SK-N-SH treated with all-trans-retinoic acid at 6 μM for 48 hours (cell line): ENCODE data around the gene SLC24A4.
"Not testable (repeated sequence)": the region's sequence is repeated elsewhere in the genome, so short reads cannot be mapped to it uniquely, and the experiment has no call there.

Experiments
- ATAC-seq: fragments of 200-7000 bp; cut with Tn5 transposase; 3 replicates; pipeline ENCODE4 v1.9.1; 2020; ENCODE audit warnings: mild to moderate bottlenecking, moderate library complexity
- ARNTL ChIP-seq: fragments of 450-650 bp; formaldehyde crosslinking; IDR thresholded peaks from 2 replicates; pipeline ENCODE4 v1.5.0; 2020; ENCODE audit warnings: low read depth, mild to moderate bottlenecking, moderate library complexity, borderline replicate concordance
- BACH2 ChIP-seq: fragments of 250-450 bp; sonication (Bioruptor Pico); IDR thresholded peaks from 2 replicates; pipeline ENCODE4 v1.9.0; 2021; ENCODE audit warnings: mild to moderate bottlenecking, borderline replicate concordance
- CSDC2 ChIP-seq: fragments of 250-450 bp; sonication (Bioruptor Pico); IDR thresholded peaks from 2 replicates; pipeline ENCODE4 v1.5.0; 2020; ENCODE audit warnings: mild to moderate bottlenecking, moderate library complexity
- ESRRG ChIP-seq: fragments of 250-450 bp; sonication (Bioruptor Pico); IDR thresholded peaks from 2 replicates; pipeline ENCODE4 v1.6.1; 2021; ENCODE audit warnings: mild to moderate bottlenecking
- GLIS3 ChIP-seq: fragments of 250-450 bp; sonication (Bioruptor Pico); IDR thresholded peaks from 2 replicates; pipeline ENCODE4 v1.5.0; 2020; ENCODE audit warnings: mild to moderate bottlenecking, moderate library complexity
- ISL1 ChIP-seq: fragments of 250-450 bp; sonication (Bioruptor Pico); IDR thresholded peaks from 2 replicates; pipeline ENCODE4 v2.1.2; 2022; ENCODE audit warnings: mild to moderate bottlenecking, moderate library complexity
- OSR1 ChIP-seq: fragments of 250-450 bp; sonication (Bioruptor Pico); IDR thresholded peaks from 2 replicates; pipeline ENCODE4 v1.8.0; 2022; ENCODE audit warnings: moderate library complexity, mild to moderate bottlenecking, inconsistent platforms
- PPARA ChIP-seq: fragments of 250-450 bp; sonication (Bioruptor Pico); IDR thresholded peaks from 2 replicates; pipeline ENCODE4 v1.5.0; 2020; ENCODE audit warnings: mild to moderate bottlenecking, borderline replicate concordance
- RARB ChIP-seq: fragments of 250-450 bp; sonication (Bioruptor Pico); IDR thresholded peaks from 2 replicates; pipeline ENCODE4 v1.8.0; 2021; ENCODE audit warnings: mild to moderate bottlenecking, moderate library complexity
- SNAI2 ChIP-seq: fragments of 250-450 bp; sonication (Bioruptor Pico); IDR thresholded peaks from 2 replicates; pipeline ENCODE4 v1.5.0; 2020; ENCODE audit warnings: mild to moderate bottlenecking, moderate library complexity
- TCF4 ChIP-seq: fragments of 250-450 bp; sonication (Bioruptor Pico); IDR thresholded peaks from 2 replicates; pipeline ENCODE4 v1.8.0; 2021; ENCODE audit warnings: mild to moderate bottlenecking, moderate library complexity, borderline replicate concordance
- TOX ChIP-seq: fragments of 250-450 bp; sonication (Bioruptor Pico); IDR thresholded peaks from 2 replicates; pipeline ENCODE4 v1.8.0; 2021; ENCODE audit warnings: mild to moderate bottlenecking, moderate library complexity, borderline replicate concordance
- ZFP3 ChIP-seq: fragments of 250-450 bp; sonication (Bioruptor Pico); IDR thresholded peaks from 2 replicates; pipeline ENCODE4 v1.5.0; 2020; ENCODE audit warnings: mild to moderate bottlenecking, moderate library complexity
- ZNF565 ChIP-seq: fragments of 450-650 bp; formaldehyde crosslinking; conservative IDR thresholded peaks from 2 replicates; pipeline ENCODE4 v1.5.0; 2020; ENCODE audit warnings: low read depth, mild to moderate bottlenecking, moderate library complexity
- ZNF70 ChIP-seq: fragments of 450-650 bp; formaldehyde crosslinking; IDR thresholded peaks from 2 replicates; pipeline ENCODE4 v1.5.0; 2020; ENCODE audit warnings: mild to moderate bottlenecking, moderate library complexity
- ZNF8 ChIP-seq: fragments of 450-650 bp; formaldehyde crosslinking; IDR thresholded peaks from 2 replicates; pipeline ENCODE4 v1.5.0; 2020; ENCODE audit warnings: mild to moderate bottlenecking, moderate library complexity
- TF ChIP-seq, protein P1 (sequence below): fragments of 250-450 bp; sonication (Bioruptor Pico); IDR thresholded peaks from 2 replicates; pipeline ENCODE4 v1.8.0; 2020; ENCODE audit warnings: mild to moderate bottlenecking, moderate library complexity, borderline replicate concordance
- TF ChIP-seq, protein P2 (sequence below): fragments of 250-450 bp; sonication (Bioruptor Pico); IDR thresholded peaks from 2 replicates; pipeline ENCODE4 v1.5.1; 2021; ENCODE audit warnings: mild to moderate bottlenecking, moderate library complexity
- TF ChIP-seq, protein P3 (sequence below): fragments of 250-450 bp; sonication (Bioruptor Pico); IDR thresholded peaks from 2 replicates; pipeline ENCODE4 v1.5.1; 2020; ENCODE audit warnings: low read depth, mild to moderate bottlenecking, moderate library complexity

SLC24A4 gene

DNA sequence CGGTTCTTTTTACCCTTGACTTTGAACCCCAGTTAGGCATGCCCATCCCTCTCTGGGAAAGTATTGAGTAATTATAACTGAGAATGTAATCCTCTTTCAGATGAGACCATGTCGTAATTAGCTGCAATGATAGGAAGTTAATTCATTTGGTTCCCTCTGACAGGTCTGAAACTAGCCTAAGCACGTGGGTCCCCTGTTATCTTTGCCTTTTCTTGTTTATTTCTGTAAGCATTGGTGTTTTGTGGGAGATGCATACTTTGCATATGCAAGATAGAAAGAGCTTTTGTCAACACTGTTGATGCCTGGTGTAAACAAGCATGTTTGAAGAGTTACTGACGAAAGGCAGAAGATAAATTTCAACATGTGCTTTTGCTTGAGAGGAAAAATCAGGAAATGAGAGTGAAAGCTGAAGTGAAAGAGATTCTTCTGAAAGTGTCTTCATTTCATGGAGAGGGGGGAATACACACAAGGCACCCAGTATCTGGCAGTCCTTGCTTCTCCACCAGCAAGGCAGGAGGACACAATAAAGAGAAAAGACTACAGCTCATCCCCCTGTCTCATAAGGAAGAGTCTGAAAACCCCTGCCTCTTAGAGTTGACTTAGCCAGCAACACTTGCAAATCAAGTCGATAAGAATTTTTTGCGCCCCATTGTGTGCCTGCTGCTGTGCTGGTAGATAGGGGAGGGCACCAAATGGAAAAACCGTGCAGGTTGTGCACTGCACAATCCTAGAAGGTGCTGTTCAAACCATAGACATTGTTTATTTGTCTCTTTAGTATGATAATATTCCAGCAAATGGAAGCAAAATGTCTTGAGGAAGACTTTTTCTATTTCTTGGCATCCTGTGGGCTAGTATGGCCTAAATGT lies 77.8 kb downstream of the SLC24A4 start:
- ATAC-seq: no peak

DNA sequence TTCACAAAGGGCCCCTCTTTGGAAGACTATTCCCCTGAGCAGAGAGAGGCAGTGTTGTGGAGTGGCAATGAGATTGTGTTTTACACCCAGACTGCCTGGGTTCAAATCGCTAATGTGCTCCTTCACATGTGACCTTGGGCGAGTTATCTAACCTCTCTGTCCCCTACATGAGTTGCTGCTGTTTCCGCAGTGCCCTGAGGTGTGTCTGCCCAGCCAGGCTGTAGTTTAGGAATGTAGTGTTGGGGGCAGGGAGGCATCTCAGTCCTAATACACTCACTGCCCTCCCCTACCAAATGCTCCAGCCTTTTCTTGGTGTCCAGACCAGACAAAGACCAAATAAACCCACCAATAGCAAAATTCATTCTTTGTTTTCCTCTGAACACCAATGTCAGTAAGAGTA lies 78.6 kb downstream of the SLC24A4 start:
- no peak for ATAC-seq
- no peak for TF ChIP-seq ZNF565 (CRISPR knock-in tag)
- TF ChIP-seq, protein P1, sequence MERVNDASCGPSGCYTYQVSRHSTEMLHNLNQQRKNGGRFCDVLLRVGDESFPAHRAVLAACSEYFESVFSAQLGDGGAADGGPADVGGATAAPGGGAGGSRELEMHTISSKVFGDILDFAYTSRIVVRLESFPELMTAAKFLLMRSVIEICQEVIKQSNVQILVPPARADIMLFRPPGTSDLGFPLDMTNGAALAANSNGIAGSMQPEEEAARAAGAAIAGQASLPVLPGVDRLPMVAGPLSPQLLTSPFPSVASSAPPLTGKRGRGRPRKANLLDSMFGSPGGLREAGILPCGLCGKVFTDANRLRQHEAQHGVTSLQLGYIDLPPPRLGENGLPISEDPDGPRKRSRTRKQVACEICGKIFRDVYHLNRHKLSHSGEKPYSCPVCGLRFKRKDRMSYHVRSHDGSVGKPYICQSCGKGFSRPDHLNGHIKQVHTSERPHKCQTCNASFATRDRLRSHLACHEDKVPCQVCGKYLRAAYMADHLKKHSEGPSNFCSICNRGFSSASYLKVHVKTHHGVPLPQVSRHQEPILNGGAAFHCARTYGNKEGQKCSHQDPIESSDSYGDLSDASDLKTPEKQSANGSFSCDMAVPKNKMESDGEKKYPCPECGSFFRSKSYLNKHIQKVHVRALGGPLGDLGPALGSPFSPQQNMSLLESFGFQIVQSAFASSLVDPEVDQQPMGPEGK: no peak
- TF ChIP-seq ESRRG (CRISPR knock-in tag): no peak
- TF ChIP-seq TCF4 (CRISPR knock-in tag): no peak
- no peak for TF ChIP-seq TOX (CRISPR knock-in tag)
- no peak for TF ChIP-seq CSDC2 (CRISPR knock-in tag)
- no peak for TF ChIP-seq ARNTL
- TF ChIP-seq ISL1 (CRISPR knock-in tag): no peak
- TF ChIP-seq, protein P2, sequence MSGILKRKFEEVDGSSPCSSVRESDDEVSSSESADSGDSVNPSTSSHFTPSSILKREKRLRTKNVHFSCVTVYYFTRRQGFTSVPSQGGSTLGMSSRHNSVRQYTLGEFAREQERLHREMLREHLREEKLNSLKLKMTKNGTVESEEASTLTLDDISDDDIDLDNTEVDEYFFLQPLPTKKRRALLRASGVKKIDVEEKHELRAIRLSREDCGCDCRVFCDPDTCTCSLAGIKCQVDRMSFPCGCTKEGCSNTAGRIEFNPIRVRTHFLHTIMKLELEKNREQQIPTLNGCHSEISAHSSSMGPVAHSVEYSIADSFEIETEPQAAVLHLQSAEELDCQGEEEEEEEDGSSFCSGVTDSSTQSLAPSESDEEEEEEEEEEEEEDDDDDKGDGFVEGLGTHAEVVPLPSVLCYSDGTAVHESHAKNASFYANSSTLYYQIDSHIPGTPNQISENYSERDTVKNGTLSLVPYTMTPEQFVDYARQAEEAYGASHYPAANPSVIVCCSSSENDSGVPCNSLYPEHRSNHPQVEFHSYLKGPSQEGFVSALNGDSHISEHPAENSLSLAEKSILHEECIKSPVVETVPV (CRISPR knock-in tag): no peak
- TF ChIP-seq, protein P3, sequence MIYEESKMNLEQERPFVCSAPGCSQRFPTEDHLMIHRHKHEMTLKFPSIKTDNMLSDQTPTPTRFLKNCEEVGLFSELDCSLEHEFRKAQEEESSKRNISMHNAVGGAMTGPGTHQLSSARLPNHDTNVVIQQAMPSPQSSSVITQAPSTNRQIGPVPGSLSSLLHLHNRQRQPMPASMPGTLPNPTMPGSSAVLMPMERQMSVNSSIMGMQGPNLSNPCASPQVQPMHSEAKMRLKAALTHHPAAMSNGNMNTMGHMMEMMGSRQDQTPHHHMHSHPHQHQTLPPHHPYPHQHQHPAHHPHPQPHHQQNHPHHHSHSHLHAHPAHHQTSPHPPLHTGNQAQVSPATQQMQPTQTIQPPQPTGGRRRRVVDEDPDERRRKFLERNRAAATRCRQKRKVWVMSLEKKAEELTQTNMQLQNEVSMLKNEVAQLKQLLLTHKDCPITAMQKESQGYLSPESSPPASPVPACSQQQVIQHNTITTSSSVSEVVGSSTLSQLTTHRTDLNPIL: no peak
- no peak for TF ChIP-seq PPARA
- no peak for TF ChIP-seq OSR1 (CRISPR knock-in tag)
- TF ChIP-seq RARB (CRISPR knock-in tag): no peak

More for the DNA sequence above, 77.8 kb downstream of the SLC24A4 start:
- TF ChIP-seq, protein P3: no peak
- TF ChIP-seq, protein P2 (CRISPR knock-in tag): no peak
- TF ChIP-seq ZNF8 (CRISPR knock-in tag) (no peak), BACH2 (CRISPR knock-in tag) (no peak), ARNTL (no peak), ISL1 (CRISPR knock-in tag) (no peak), ESRRG (CRISPR knock-in tag) (no peak), ZNF70 (no peak), GLIS3 (CRISPR knock-in tag) (no peak), SNAI2 (CRISPR knock-in tag) (no peak), PPARA (no peak), CSDC2 (CRISPR knock-in tag) (no peak), ZFP3 (CRISPR knock-in tag) (no peak)
- TF ChIP-seq, protein P1: no peak

DNA sequence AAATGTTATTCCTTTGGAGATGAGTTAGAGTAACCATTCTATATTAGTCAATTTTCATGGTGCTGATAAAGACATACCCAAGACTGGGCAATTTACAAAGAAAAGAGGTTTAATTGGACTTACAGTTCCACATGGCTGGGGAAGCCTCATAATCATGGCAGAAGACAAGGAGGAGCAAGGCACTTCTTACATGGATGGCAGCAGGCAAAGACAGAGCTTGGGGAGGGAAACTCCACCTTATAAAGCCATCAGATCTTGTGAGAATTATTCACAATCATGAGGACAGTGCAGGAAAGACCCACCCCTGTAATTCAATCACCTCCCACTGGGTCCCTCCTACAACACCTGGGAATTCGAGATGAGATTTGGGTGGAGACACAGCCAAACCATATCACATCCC lies 79.5 kb downstream of the SLC24A4 start:
- ATAC-seq: not testable (repeated sequence)
